K562 treated with DMSO at 1 percent for 48 hours (cell line): ENCODE measurements around the gene E2F1. TPM values are rescaled to one million over a fixed set of nuclear protein-coding genes. Genes with fewer than 3 reads are reported as not detected.

Experiments
- total RNA-seq: library from RNA; unstranded; fragments of 300-600 nt; gene quantifications from 2 replicates; pipeline ENCODE4 v1.2.3, GENCODE V29; 2022; ENCODE audit warnings: low replicate concordance; ENCODE audit errors: extremely low read depth

The E2F1 gene
- not detected in 2 replicates for total RNA-seq

DNA sequence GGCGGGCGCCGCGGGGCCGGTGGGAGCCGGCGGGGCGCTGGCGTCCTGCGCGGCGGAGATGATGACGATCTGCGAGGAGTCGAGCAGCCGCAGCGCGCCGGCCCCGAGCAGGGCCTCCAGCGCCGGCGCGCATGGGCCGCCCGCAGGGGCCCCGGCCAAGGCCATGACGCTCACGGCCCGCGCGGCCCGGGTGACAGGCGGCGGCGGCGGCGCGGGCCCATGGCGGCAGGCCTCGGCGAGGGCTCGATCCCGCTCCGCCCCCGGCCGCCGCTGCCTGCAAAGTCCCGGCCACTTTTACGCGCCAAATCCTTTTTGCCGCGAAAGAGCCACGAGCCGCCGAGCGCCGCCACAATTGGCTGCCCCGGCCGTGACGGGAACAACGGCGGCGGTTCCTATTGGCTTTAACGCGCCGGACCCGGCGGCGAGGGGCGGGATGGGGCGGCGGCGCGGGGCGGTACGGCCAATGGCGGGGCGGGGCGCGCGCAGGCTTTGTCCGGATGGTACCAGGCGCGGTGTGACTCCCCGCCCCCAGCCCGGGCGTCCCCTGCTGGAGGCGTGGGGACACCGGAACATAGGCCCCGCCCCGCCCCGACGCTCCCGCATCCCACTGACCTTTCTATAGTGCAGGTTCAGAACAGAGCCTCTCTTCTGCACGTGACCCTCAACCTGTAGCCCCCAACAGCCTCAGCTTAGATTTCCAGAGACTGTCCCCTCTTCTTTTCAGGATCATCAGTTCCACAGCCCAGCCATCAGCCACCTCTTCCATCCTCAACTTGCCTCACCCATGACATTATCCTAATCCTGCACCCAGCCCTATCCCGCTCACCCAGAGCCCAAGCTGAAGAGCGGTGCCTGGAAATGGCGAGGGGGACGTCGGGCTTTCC, at the start of gene E2F1:
TSS of gene E2F1 (minus strand) at position 286 of the 884 bp plus-strand sequence. CDS start at position 165, 121 bp downstream.

DNA sequence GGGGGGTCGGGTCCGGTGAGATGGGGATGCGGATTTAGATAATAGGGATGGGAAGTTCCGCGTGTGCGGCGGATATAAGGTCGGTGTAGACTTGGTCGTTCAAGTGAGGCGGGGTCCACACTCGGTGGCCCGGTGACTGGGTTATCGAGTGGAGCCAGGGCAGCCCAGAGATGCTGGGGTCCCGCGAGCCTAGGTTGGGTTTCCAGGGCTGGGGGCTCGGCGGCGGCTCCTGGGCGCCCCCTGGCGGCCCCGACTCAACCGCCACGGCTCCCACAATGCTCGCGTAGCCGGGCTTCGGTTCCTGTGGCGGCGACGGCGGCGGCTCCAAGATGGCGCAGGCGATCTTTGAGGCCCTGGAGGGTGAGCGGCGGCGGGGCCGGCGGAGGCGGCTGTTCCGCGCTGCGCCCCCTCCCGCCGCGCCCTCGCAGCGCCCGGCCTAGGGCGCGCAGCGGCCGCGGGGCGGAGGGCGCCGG, 45.5 kb upstream of the E2F1 start, which contains the start of gene ZNF341:
TSS of gene ZNF341 (plus strand) at position 304 of the 473 bp plus-strand sequence. CDS start at position 330, 26 bp downstream.

DNA sequence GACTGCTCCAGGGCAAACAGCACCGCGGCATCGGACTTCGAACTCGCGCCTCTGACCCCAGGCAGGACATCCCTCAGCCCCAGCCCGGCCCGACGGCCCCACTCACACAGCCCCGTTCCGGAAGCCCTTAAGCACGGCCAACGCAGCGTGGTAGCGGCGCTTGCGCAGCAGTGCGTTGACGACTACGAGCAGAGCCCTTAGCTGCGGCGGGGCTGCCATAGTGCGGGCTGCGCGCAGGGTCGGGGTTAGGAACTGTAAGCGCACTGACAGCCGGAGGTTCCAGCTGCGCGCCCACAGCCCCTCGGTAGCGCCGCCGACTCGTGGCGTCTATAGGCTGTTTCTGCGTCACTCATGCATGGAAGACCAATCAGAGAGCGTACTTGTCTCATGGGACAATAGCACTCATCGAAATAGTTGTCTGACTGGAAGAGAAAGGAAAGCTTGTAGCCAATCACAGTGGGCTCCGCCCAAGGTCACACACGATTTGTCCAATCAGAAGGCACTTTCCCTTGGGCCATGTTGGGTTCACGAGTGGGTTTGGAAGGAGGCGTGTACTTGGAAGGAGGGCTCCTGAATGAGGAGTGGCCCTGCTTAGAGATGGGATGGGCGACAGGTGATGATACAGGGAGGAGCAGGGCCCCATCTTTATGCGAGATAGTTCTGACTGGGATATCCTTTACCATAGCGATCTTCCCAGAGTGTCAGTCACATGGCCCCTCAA, 34.0 kb upstream of the E2F1 start, which contains the start of gene PXMP4:
TSS of gene PXMP4 (minus strand) at position 322 of the 721 bp plus-strand sequence. CDS start at position 219, 103 bp downstream.

GRCh38 chr20:33674294-33675135, 11.7 kb downstream of the E2F1 start, which contains the start of gene NECAB3:
Gene NECAB3, minus strand, starts transcription at chr20:33674428. Its CDS starts 76 bp downstream, at chr20:33674352.

DNA sequence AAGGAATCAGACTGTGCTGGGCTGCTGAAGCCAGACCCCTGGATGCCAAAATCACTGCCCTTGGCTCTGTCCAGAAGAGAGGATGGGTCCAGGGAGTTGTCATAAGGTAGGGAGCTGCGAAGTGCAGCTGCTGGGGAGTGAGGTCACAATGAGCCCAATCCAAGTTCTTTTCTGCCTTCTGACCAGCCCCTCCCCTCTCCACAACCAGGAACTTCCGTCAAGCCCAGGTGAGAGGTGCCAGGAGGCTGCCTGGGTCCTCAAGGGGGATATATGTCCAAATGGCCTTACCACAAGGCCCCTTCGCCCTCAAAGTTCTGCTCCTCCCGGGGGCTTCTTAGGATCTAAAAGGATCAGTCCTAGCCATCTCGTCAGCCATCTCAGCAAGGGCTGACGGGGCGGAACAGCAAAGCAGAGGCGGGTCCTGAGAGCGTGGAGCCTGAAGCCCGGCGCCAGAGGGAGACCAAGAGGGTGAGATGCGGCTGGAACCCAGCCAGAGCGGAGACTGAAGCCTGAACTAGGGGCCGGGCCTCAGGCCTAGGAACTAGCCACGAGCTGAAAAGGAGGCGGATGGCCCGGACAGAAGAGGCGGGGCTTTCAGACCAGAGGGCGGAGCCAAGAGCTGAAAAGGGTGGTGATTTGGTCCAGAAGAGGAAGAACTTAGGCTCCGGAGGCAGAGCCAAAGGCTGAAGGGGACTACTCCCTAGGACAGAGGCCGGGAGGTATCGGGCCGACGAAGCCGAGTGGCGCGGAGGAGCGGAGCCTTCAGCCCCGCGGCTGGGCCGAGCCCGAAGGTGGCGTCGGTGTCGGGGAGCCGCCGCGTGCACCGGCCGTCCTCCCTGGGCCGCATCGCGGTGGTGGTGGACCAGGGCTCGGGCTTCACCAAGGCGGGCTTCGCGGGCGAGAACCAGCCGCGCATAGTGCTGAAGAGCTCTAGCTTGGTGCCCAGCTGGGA, 19.6 kb downstream of the E2F1 start, which contains the start of gene ACTL10:
TSS of gene ACTL10 (plus strand) at position 651 of the 952 bp plus-strand sequence. CDS start 555 bp downstream, outside the sequence.

DNA sequence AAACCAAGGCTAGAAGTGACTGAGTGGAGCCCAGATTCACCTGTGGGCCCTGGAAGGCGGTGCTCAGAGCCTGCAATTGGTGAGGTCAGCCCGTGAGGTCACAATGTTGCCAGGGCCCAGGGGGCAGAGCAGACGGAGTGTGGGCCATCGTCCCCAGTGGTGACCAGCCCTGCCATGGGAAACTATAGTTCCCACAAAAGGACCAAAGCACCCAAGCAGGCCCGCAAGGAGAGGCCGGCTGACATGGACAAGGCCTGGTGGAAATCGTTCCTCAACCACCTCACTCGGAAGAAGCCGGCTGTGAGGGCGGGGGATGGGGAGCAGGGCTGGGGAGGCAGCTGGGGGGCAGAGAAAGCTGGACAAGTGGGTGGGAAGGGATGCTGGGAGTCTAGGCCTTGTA, 24.0 kb downstream of the E2F1 start, which contains the start of gene C20orf144:
TSS of gene C20orf144 (plus strand) at position 156 of the 400 bp plus-strand sequence. CDS start at position 175, 19 bp downstream.

Other genes with a start within 250 kb of the E2F1 start
- gene SNTA1, start 242.6 kb downstream of the E2F1 start, total RNA-seq = not detected in 2 replicates
- not detected in 2 replicates for gene CBFA2T2, start 196.3 kb downstream of the E2F1 start, total RNA-seq
- gene C20orf144, start 24.1 kb downstream of the E2F1 start, total RNA-seq = not detected in 2 replicates
- not detected in 2 replicates for gene ACTL10, start 19.4 kb downstream of the E2F1 start, total RNA-seq
- gene NECAB3, start 12.0 kb downstream of the E2F1 start, total RNA-seq = 311 TPM in 1 of 2 replicates, not detected in the other
- gene PXMP4, start 33.9 kb upstream of the E2F1 start, total RNA-seq = not detected in 2 replicates
- gene ZNF341, start 45.6 kb upstream of the E2F1 start, total RNA-seq = not detected in 2 replicates
- not detected in 2 replicates for gene CHMP4B, start 125.0 kb upstream of the E2F1 start, total RNA-seq